SU-DHL-6 (cell line): Measurements from ENCODE around the gene RPL3.

ENCODE experiments used
- CTCF ChIP-seq: fragments of 200-600 bp; sonication (generic); IDR thresholded peaks from one replicate; pipeline ENCODE4 v1.5.1; 2017; ENCODE audit warnings: antibody characterized with exemption, mild to moderate bottlenecking, low read length, moderate library complexity; ENCODE audit not compliant: insufficient read depth, poor library complexity, severe bottlenecking
- EZH2phosphoT487 ChIP-seq: fragments of 200-600 bp; sonication (generic), shearing (Covaris generic); conservative IDR thresholded peaks from 2 replicates; pipeline ENCODE4 v1.6.1; 2018; ENCODE audit warnings: mild to moderate bottlenecking, antibody characterized with exemption, low read length, moderate library complexity, mixed read lengths

GRCh38 chr22:39336411-39336810, 17.0 kb upstream of the RPL3 start:
- TF ChIP-seq CTCF (no peak), EZH2phosphoT487 (no peak)
